A673 (cell line): ENCODE data around the gene ARRB1. TPM values are rescaled to one million over a fixed set of nuclear protein-coding genes. Genes with fewer than 3 reads are reported as not detected.

Experiments used
- BruUV-seq: library from RNA; stranded (reverse); fragments of 400-500 nt; replicated peaks from 2 replicates; lab custom pipeline; 2021; lab: Mats Ljungman, UMichigan
- CTCF ChIA-PET: fragments of 300-600 bp; sonication (Branson Sonifier 250); formaldehyde crosslinking; loops from one replicate; lab custom pipeline; 2022; ENCODE audit warnings: antibody characterized with exemption; lab: Charles Lee
- POLR2A ChIA-PET: fragments of 300-600 bp; sonication (Branson Sonifier 250); formaldehyde crosslinking; loops from one replicate; lab custom pipeline; 2022; ENCODE audit warnings: antibody characterized with exemption; ENCODE audit not compliant: low non-redundant PET; lab: Charles Lee
- DNase-seq: peaks from one replicate; pipeline ENCODE4 v3.0.0-alpha.2; 2015; ENCODE audit warnings: low spot score
- H3K27ac ChIP-seq: fragments of 200-600 bp; sonication (generic); 2 replicates; pipeline ENCODE4 v1.5.1; 2016; ENCODE audit warnings: mixed run types, low read depth, mild to moderate bottlenecking, mixed read lengths, antibody characterized with exemption, low read length; ENCODE audit not compliant: poor library complexity, severe bottlenecking
- H3K27me3 ChIP-seq: fragments of 200-600 bp; sonication (generic); replicated peaks from 2 replicates; pipeline ENCODE4 v1.6.1; 2017; ENCODE audit warnings: mixed run types, low read depth, mild to moderate bottlenecking, mixed read lengths, antibody characterized with exemption, low read length; ENCODE audit not compliant: insufficient read depth, poor library complexity
- H3K36me3 ChIP-seq: fragments of 200-600 bp; sonication (generic); 2 replicates; pipeline ENCODE4 v1.6.1; 2016; ENCODE audit warnings: mixed run types, mild to moderate bottlenecking, mixed read lengths, antibody characterized with exemption, low read length; ENCODE audit not compliant: insufficient read depth, poor library complexity, severe bottlenecking
- H3K4me1 ChIP-seq: fragments of 200-600 bp; sonication (generic); 2 replicates; pipeline ENCODE4 v1.6.1; 2017; ENCODE audit warnings: mixed run types, mild to moderate bottlenecking, mixed read lengths, antibody characterized with exemption, low read length; ENCODE audit not compliant: insufficient read depth, poor library complexity, severe bottlenecking
- H3K4me3 ChIP-seq: fragments of 200-600 bp; sonication (generic); 2 replicates; pipeline ENCODE4 v1.5.1; 2016; ENCODE audit warnings: low read depth, mixed run types, mild to moderate bottlenecking, mixed read lengths, low read length; ENCODE audit not compliant: poor library complexity, severe bottlenecking
- H3K9me3 ChIP-seq: fragments of 200-600 bp; sonication (generic); 2 replicates; pipeline ENCODE4 v1.6.1; 2016; ENCODE audit warnings: mixed run types, low read depth, mild to moderate bottlenecking, mixed read lengths, antibody characterized with exemption, low read length; ENCODE audit not compliant: poor library complexity, severe bottlenecking
- CTCF ChIP-seq: fragments of 300-800, 200-600 bp; sonication (generic); conservative IDR thresholded peaks from 2 replicates; pipeline ENCODE4 v1.5.1; 2017; ENCODE audit warnings: low read depth, mild to moderate bottlenecking, antibody characterized with exemption, low read length, moderate library complexity, mixed read lengths
- EZH2 ChIP-seq: fragments of 200-600 bp; sonication (generic); IDR thresholded peaks from 2 replicates; pipeline ENCODE4 v1.6.1; 2017; ENCODE audit warnings: borderline replicate concordance, low read depth, mild to moderate bottlenecking, mixed read lengths, antibody characterized with exemption, low read length; ENCODE audit not compliant: poor library complexity, severe bottlenecking
- intact Hi-C: fragments of 100-400 bp; cut with micrococcal nuclease; formaldehyde crosslinking; loops from one replicate; pipeline ENCODE4 v1.10.0; 2022; ENCODE audit not compliant: unreplicated experiment
- total RNA-seq: library from RNA; stranded (reverse); gene quantifications from 2 replicates; pipeline ENCODE4 v1.2.3, GENCODE V29; 2021

Gene ARRB1
- total RNA-seq, 1 experiment from 2014 or later = 37.8 TPM

GRCh38 chr11:75289511-75289760, 62.0 kb downstream of the ARRB1 start:
- CTCF ChIA-PET = no interaction called here
- H3K9me3 ChIP-seq = no peaks in the 10 kb centered on the region
- DNase-seq = no peak
- TF ChIP-seq EZH2 (no peak), CTCF (no peak)
- no peaks in the 10 kb centered on the region for H3K36me3 ChIP-seq
- no peaks in the 10 kb centered on the region for H3K27me3 ChIP-seq
- no peak overlapping the region for H3K27ac ChIP-seq
- no peak overlapping the region for H3K4me3 ChIP-seq
- POLR2A ChIA-PET = no interaction called here
- BruUV-seq = no TSS peak
- intact Hi-C loops = no loop called here
- no peaks in the 10 kb centered on the region for H3K4me1 ChIP-seq

GRCh38 chr11:75287579-75287978, 63.9 kb downstream of the ARRB1 start:
- POLR2A ChIA-PET = no interaction called here
- H3K36me3 ChIP-seq = no peaks in the 10 kb centered on the region
- CTCF ChIA-PET = no interaction called here

GRCh38 chr11:75286826-75287465, 64.5 kb downstream of the ARRB1 start:
- Histone ChIP-seq H3K4me3 (no peak overlapping the region), H3K9me3 (no peaks in the 10 kb centered on the region), H3K27ac (no peak overlapping the region), H3K4me1 (no peaks in the 10 kb centered on the region), H3K36me3 (no peaks in the 10 kb centered on the region), H3K27me3 (no peaks in the 10 kb centered on the region)
- no peak for DNase-seq
- BruUV-seq = no TSS peak
- TF ChIP-seq EZH2 = no peak
- TF ChIP-seq CTCF = no peak
- ChIA-PET POLR2A (no interaction called here), CTCF (no interaction called here)
- intact Hi-C loops = no loop called here

More at GRCh38 chr11:75287579-75287978, 63.9 kb downstream of the ARRB1 start:
- no peak overlapping the region for H3K4me3 ChIP-seq
- H3K4me1 ChIP-seq = no peaks in the 10 kb centered on the region
- no TSS peak for BruUV-seq
- no peaks in the 10 kb centered on the region for H3K9me3 ChIP-seq
- intact Hi-C loops = no loop called here
- DNase-seq = no peak
- no peaks in the 10 kb centered on the region for H3K27me3 ChIP-seq
- H3K27ac ChIP-seq = no peak overlapping the region
- TF ChIP-seq CTCF (no peak), EZH2 (no peak)
